Ureter (tissue), 1 donor: ENCODE measurements around the gene C1orf21. TPM values are rescaled to one million over a fixed set of nuclear protein-coding genes. Genes with fewer than 3 reads are reported as not detected.

ENCODE experiments used
- DNase-seq: peaks from one replicate; pipeline ENCODE4 v3.0.0-alpha.2; 2020; ENCODE audit warnings: low spot score
- total RNA-seq: library from RNA; stranded (reverse); gene quantifications from one replicate; pipeline ENCODE4 v1.2.4, GENCODE V29; 2023
- donor health status: DM: yes; HTN: yes; CAD: no.

The C1orf21 gene
- total RNA-seq, 1 donor from 2014 or later: 83.6 TPM

DNA sequence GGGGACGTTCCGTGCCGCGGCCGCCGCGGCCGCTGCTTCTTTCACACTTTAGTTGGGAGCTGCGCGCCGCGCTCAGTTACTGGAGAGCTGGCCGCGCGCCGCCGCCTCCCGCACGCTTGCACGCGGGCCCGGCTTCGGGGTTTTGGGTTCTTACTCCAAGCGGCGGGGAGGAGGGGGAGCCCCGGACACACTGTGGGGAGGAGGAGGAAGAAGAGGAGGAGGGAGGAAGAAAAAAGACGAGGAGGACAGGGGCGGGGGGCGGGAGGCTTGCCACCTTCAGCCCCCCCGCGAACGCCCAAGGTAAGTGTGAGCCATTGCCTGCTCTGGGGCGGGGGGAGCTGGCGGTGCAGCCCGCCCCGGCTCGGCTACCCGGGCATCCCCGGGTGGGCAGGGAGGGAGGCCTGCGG, 243 bp downstream of the C1orf21 start:
- DNase-seq: no peak

DNA sequence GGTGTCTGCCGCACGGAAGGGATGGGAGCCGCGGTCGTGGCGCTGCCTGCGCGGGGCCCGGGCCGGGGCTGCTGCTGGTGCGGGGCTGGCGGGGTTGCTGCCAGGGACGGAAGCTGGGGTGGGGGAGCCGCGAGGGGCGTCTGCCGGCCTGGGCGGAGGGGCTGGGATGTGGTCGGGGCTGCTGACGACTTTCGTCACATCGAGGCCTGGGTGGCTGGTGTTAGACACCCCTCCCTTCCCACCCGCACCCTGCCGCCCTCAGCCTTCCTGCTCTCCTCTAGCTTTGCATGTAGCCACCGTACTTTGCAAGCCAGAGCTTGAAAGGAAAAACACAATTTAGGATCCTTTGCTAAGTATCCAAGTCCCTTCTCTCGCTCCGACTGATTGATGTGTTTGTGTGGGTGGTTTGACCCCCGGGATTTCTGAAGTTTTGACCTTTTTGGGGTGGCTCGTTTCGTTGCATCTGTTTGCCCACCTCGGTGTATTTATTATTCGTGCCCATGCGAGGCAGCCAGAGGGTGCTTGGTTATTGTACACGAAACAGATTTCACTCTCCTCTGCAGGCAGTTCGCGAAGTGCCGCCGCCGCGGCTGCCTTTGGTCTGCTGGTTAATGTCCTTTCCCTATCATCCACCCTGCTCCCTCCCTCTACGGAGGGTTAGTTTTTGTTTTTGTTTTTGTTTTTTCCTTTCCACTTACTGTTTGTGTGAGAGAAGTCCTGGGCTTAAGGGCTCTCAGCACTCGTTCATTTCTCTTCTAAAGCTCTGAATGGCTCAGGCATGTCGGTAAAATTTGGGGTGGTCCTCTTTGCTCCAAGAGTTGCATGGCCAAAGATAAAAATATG, 868 bp downstream of the C1orf21 start:
- peak; percentile 61 for DNase-seq

DNA sequence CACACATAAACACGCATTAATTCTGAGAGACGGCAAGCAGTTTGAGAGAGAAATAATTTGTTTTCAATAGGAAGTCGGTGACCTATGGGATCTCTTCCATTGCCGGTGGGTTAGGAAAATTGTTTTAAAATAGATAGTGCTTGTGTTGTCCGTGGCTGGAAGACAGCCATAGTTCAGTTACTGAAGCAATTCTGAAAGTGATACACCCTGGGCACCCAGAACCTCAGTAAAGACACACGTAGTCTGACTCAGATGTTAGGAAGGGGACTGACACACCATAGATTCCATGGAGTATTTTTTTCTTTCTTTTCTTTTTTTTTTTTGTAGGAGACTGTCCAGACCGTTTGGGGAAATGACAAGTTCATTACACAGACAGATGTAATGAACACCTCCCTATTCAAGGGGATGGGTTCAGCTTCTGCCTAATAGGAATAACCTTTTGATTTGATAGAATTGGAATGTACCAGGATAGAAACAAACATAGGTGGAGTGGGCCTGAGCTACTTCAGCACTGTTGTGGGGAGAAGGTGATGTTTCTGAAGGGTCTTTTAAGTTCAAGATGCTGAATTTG, 1.6 kb downstream of the C1orf21 start:
- no peak for DNase-seq

DNA sequence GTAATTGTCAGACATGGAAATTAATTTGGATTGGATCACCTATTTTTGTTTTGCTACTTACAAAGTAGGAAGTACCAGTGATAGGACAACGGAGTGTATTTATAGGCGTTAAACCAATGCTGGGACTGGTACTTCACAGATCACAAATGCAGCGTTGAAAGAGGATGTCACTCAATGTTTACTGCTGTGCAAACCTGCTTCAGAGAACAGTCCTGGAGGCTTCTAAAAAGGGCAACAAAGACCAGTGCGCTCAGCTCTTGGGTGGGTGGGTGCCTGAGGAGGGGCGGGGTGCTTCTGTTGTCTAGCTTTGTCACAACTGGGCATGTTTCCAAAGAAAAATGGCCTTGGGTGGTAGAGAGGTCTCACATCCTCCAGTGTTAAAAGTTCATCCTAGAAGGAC, 2.1 kb downstream of the C1orf21 start:
- DNase-seq: no peak

DNA sequence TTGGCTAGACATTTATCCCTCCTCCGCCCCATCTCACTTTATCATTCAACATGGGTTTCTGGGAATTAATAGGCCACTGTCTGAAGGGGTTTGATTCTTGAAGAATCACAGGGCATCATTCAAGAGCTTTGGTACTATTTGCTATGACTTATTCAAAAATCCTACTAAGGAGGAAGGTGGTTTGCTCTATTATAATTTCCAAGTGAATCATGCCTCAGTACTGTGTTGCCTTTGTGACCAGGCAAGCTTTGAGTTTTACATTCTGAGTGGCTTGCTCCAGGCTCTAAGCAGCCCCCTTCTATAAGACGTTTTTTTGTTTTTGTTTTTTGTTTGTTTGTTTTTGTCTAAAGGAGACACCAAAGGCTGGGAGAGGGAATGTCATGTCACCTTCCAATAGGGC, 2.6 kb downstream of the C1orf21 start:
- DNase-seq: no peak

DNA sequence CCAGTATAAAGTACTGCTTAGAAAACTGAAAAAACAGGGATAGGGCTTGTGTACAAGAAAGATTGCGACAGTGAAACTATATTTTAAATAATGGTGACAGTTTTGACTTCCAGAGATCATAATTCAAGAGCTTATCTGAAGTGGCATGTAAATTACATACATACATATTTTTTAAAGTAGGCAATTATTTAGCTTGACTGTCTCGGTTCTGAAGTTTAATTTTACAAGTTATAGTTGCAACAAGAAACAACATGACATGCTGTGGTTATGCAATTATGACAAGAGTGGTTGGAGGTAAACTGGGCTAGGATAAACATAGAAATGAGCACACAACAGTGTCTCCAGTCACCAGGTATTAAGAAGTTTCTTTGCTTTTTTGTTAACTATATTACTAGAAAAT, 4.1 kb downstream of the C1orf21 start:
- no peak for DNase-seq

DNA sequence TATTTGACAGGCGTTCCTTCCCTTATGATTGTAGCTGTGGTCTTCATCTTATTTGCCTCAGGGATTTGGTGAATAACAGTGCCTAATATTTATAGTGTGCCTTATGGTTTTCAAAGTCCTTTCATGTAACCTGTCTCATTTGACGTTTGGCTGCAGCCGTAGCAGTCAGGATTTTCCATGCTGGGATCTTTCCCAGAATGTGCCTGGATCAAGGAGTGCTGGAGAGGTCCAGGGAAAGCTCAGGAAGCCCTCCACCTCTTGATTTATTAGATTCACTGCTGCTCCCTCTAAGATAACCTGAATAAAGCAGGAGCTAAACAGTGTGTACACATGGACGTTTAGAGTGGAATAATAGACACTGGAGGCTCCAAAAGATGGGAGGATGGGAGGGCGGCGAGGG, 5.2 kb downstream of the C1orf21 start:
- DNase-seq: no peak

DNA sequence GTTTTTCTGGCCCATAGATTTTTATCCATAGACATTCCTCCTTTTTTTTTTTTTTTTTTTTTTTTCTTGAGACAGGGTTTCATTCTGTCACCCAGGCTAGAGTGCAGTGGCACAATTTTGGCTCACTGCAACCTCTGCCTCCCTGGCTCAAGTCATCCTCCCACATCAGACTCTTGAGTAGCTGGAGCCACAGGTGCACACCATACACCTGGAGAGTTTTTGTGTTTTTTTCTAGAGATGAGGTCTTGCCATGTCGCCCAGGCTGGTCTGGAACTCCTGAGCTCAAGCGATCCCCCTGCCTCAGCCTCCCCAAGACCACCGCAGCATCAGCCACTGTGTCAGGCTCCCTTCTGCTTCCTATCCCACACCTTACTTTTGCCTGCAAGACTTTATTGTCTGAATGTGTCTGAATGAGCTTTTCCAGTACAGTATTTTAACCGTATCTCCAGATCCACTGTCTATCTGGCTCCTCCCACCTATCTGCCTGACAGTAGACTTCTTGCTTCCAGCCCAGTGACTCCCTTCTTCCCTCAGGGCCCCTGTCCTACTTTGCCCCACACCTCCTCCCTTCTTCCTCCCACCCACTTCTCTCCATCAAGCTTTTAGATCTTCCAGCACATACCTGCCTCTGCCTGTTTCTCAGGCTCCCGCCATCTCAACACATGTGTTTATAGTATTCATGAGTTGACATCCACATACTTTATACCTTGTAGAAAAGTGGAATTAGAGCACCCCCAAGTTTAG, 6.1 kb downstream of the C1orf21 start:
- DNase-seq: no peak

DNA sequence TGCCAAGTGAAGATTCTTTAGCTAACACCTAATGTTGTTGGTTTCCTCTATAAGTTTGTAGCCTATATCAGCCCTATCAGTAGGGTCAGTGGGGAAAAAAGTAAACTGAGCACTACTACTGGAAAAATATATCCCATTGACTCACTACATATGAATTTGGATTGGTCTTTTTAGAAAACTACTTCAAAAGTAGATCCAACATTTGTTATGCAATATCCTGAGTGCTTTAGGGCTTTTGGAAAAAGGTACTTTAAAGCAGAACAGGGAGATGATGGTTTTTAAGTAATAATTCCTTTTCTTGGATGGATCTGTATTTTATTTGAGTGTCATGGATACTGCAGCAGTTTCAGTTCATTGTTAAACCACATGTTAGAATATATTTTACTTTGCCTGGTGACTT, 7.1 kb downstream of the C1orf21 start:
- no peak for DNase-seq

DNA sequence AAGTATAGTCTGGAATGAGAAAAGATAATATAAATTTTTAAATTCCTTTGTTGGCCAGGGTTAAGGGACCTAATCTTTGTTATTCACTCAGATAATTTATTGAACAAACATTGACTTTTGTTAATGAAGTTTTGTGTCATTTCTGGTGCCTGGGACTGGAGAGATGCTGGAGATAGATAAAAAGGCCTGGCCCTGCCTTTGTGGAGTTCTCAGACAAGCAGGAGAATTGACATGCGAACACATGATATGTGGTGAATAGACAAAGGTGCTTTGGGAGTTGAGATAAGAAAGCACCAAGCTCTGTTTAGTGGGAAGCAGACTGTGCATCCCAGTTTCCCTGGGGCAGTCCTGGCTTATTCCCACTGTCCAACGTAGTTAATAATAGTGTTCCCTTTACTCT, 8.5 kb downstream of the C1orf21 start:
- no peak for DNase-seq

DNA sequence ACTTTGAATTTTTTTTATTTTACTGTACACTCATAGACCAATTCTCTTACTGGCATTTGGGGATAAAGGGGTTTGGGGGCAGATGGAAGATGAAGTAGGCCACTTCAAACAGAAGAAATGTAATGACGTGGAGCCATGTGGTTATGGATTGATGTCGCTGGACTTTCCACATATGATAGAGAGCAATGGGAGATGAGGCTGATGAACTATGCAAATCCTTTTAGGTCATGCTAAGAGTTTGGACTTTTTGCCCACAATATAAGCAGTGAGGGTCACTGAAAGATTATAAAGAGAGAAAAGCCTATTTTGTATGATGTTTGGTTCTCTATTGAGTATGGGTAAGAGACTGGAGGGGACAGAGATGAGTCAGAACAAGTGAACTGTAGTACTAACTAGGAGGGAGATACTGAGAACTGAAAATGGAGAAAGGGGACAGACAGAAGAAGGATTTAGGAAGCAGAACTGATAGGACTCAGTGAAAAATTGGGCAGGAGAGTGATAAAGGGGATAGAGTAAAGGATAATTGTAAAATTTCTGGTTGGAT, 9.2 kb downstream of the C1orf21 start:
- DNase-seq: no peak

DNA sequence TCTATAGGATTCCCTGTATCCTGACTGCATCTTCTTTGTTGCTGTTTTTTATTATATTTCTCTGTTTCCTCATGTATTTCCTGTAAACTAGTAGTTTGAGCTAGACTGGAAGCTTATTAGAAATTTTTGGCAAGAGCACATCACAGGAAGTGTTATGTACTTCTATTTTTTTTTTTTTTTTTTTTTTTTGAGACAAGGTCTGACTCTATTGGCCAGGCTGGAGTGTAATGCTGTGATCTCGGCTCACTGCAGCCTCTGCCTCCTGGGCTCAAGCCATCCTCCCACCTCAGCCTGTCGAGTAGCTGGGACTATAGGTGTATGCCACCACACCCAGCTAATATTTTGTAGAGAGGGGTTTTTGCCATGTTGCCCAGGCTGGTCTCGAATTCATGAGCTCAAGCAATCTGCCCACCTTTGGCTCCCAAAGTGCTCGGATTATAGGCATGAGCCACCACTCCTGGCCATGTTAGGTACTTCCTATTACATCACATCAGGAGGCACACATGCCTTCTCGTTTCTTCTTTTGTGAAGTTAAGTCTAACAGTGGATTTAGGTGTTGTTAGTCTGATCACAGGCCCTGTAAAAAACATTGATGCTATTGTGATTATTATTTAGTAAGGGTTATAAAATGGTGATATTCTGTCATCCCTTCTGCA, 12.5 kb downstream of the C1orf21 start:
- no peak for DNase-seq

DNA sequence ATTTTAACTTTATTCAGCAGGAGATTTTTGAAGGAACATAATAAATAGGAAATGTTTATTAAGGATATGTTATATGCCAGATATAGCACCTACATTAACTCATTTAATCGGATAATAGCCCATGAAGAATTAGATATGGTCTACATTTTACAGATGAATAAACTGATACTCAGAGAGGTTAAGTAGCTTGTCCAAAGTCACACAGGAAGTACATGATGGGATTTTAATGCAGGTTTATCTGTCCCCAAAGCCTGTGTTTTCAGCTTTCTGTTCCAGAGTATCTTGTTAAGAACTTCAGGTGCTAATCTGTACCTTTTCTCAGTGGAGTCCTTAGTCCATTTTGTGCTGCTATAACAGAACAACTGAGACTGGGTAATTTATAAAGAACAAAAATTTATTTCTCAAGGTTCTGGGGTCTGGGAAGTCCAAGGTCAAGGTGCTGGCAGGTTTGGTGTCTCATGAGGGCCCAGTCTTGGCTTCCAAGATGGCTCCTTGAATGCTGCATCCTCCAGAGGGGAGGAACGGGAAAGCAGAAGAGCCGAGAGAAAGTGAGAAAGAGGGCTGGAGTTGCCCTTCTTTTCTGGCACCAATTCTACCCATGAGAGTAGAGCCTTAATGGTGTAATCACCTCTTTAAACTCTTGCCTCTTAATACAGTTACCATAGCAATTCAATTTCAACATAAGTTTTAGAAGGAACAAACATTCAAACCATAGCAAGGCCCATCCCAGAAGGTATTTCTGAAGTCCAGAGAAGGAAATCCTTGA, 17.3 kb downstream of the C1orf21 start:
- DNase-seq: no peak

DNA sequence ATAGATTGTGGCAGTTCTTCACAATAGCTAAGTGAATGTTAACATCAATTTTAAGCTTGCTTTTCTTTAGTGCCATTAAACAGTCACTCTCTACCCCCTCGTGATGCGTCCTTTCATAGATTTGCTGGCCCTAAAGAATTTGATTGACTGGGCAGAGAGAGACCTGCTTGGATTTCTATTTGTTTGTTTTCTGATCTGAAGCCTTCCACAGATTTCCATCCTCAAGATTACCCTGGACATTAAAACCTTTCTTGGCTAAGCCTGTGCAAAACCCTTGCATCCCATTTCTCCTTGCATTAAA, 17.8 kb downstream of the C1orf21 start:
- DNase-seq: no peak

DNA sequence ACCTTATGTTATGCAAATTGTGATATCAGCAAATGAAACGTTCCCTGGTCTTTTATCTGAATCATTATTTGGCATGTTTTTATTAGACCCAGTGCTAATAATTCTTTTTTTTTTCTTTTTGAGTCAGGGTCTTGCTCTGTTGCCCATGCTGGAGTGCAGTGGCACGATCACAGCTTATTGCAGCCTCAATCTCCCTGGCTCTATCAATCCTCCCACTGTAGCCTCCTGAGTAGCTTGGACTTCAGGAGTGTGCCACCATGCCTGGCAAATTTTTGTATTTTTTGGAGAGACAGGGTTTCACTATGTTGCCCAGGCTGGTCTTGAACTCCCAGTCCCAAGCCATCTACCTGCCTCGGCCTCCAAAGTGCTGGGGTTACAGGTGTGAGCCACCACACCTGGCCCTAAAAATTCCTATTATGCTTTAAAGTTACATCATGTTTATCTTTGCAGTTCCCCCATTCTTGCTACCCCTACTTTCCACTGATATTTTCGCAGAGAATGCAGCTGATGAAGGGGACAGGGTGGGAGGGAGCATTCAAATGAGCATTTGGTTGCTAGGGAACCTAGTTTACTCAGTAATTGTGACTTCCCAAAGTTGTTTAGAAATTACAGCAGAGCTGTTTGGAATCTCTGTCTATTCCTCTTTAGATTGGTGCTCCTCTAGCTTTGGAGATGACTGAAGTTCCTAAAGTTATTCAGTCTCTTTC, 18.4 kb downstream of the C1orf21 start:
- no peak for DNase-seq

DNA sequence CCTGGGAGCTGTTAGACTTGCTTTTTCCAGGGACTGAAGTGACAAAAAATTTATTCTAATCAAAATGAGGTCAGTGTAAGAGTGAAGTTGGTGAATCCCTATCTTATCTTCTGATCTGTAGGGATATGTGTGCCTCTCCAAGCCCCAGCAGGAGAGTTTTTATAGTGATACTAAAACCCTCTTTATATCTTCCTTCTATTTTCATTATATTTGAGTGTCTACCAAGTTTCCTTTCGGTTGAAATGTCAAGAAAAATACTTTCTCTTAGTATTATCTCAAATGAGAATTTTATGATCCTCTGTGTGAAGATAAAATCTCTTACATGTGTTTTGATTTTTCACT, 18.9 kb downstream of the C1orf21 start:
- DNase-seq: no peak

DNA sequence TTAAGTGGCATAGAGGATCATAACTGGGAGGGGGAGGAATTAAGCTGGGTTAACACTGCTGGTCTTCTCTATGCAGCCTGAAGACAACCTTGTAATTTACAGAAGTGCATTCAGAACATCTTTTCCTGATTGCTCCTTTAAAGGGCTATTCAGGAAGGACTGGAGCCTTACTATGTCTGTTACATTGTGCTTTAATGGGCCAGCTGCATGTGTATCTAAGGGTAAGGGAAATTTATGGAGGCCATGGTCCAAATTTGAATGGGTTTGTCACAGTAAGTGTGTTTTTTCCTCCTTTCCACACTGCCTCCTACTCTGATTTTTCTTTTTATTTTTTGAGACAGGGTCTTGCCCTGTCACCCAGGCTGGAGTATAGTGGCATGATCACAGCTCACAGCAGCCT, 19.6 kb downstream of the C1orf21 start:
- DNase-seq: no peak

DNA sequence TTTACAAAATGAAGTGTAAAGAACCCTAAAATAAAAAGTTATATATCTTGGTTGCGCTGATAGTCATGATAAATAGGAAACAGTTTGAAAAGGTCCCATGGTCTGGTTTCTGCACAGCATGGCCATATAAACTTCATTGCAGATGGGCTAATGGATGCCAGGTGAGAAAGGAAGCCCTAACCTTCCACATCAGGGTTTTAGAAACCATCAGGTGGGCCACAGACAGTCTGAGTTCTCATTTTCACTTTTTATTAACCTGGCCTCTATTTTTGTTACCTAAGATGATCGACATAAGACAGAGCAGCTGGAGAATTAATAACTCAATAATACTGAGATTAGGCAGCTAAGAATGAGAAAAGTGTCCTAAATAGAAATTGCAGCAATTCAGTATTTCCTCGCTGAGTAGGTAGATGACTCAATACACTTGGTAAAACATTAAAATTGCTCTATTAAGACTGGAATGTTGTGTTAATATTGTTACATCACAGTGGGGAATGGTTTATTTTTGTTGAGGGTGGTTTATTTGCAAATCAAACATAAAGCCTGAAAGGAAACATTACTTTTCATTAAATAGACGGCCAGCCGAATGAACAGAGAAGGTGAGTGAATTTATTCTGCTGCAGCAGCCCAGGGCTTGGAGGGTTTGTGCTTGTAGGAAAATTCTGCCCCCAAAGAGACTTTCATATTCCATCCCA, 21.1 kb downstream of the C1orf21 start:
- no peak for DNase-seq

DNA sequence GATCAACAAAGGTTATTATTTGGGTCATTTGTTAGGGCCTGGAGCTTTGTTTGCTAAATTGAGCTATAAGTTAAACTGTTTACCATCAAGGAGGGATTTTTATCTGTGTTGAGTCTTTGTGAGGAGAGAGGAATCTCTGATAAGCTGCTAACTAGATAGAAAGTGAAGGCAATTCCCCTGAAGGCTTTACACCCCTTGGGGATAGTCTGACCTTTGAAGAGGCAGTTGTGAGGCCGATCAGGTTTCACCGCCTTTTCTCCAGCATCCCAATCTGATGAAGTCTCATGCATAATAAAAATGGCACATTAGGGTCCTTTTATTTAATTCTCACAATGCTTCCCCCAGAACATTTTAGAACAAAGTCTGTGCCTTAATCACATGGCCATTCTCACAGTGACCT, 21.8 kb downstream of the C1orf21 start:
- DNase-seq: no peak

DNA sequence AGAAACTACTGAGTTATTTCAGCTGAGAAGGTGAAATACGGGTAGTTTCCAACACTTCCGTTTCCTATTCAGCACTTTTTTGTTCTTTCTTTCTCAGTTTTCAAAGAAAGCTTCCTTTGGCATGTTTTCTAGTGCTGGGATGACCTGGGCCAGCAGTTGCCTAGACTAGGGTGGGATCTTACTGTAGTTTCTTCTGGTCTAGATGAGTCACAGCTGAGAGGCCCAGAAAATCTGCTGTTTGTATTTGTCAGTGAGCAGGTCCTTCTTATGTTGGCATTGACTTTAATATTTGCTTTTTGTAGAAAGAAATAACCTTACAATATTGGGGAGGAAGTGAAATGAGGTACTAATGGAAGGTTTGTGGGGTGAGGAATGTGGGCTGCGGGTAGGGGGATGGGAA, 22.2 kb downstream of the C1orf21 start:
- no peak for DNase-seq
